DOHH2 (cell line): ENCODE data around the gene KRT77.

Experiments used
- H3F3A ChIP-seq: fragments of 200-600 bp; sonication (generic), shearing (Covaris generic); 2 replicates; pipeline ENCODE4 v1.6.0; 2016; ENCODE audit warnings: antibody characterized with exemption, mild to moderate bottlenecking; ENCODE audit not compliant: control insufficient read depth, insufficient read depth
- H3K27ac ChIP-seq: fragments of 200-600 bp; sonication (generic); 2 replicates; pipeline ENCODE4 v1.5.1; 2014; ENCODE audit warnings: low read depth, mild to moderate bottlenecking, low read length, moderate library complexity
- H3K27me3 ChIP-seq: fragments of 200-600 bp; sonication (generic); 2 replicates; pipeline ENCODE4 v1.6.1; 2014; ENCODE audit warnings: mild to moderate bottlenecking, low read length, mixed read lengths; ENCODE audit not compliant: control insufficient read depth
- H3K36me3 ChIP-seq: fragments of 200-600 bp; sonication (generic); 2 replicates; pipeline ENCODE4 v1.6.1; 2014; ENCODE audit warnings: mild to moderate bottlenecking, low read length, moderate library complexity, mixed read lengths; ENCODE audit not compliant: control insufficient read depth
- H3K4me1 ChIP-seq: fragments of 200-600 bp; sonication (generic); 2 replicates; pipeline ENCODE4 v1.6.1; 2014; ENCODE audit warnings: mild to moderate bottlenecking, low read length, mixed read lengths; ENCODE audit not compliant: control insufficient read depth
- H3K4me2 ChIP-seq: fragments of 200-600 bp; sonication (generic); 2 replicates; pipeline ENCODE4 v1.6.0; 2014; ENCODE audit warnings: mild to moderate bottlenecking, low read length, moderate library complexity
- H3K4me3 ChIP-seq: fragments of 200-600 bp; sonication (generic); 2 replicates; pipeline ENCODE4 v1.5.1; 2014; ENCODE audit warnings: mild to moderate bottlenecking, low read length, mixed read lengths
- H3K79me2 ChIP-seq: fragments of 200-600 bp; sonication (generic); 2 replicates; pipeline ENCODE4 v1.6.1; 2014; ENCODE audit warnings: mild to moderate bottlenecking, low read length, mixed read lengths; ENCODE audit not compliant: control insufficient read depth
- H3K9me2 ChIP-seq: fragments of 200-600 bp; sonication (generic); replicated peaks from 2 replicates; pipeline ENCODE4 v1.6.1; 2014; ENCODE audit warnings: mild to moderate bottlenecking, low read length, mixed read lengths; ENCODE audit not compliant: control insufficient read depth
- H3K9me3 ChIP-seq: fragments of 200-600 bp; sonication (generic); 2 replicates; pipeline ENCODE4 v1.6.1; 2014; ENCODE audit warnings: antibody characterized with exemption, low read length, mixed read lengths; ENCODE audit not compliant: control insufficient read depth, insufficient read depth
- H4K20me1 ChIP-seq: fragments of 200-600 bp; sonication (generic); 2 replicates; pipeline ENCODE4 v1.6.0; 2014; ENCODE audit warnings: low read depth, mild to moderate bottlenecking, antibody characterized with exemption, low read length, moderate library complexity; ENCODE audit not compliant: control insufficient read depth, insufficient read depth
- EZH2phosphoT487 ChIP-seq: fragments of 200-600 bp; sonication (generic); IDR thresholded peaks from 2 replicates; pipeline ENCODE4 v1.6.1; 2017; ENCODE audit warnings: borderline replicate concordance, mild to moderate bottlenecking, antibody characterized with exemption, low read length, moderate library complexity, mixed read lengths
- TF ChIP-seq, protein P1 (sequence below): fragments of 200-600 bp; sonication (generic); IDR thresholded peaks from one replicate; pipeline ENCODE4 v1.5.1; 2014; ENCODE audit warnings: antibody characterized with exemption, mild to moderate bottlenecking, low read depth, low read length; ENCODE audit not compliant: poor library complexity, severe bottlenecking

The KRT77 gene

DNA sequence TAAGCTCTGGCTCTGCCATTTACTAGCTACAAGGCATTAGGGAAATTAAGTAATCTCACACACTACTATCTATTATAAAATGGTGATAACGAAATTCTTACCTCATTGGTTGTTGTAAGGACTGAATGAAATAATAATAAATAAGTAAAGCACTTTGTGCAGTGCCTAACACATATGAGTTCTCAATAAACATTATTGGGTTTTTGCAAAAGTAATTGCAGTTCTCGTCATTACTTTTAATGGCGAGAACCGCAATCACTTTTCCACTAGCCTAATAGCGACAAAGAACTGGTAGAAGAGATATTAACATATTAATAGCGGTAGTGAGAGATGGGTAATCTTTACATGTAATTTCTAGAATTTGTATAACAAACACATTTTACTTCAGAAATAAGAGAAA, 9.2 kb downstream of the KRT77 start:
- no peaks in the 10 kb centered on the region for H3K4me1 ChIP-seq
- H3K9me3 ChIP-seq = no peaks in the 10 kb centered on the region
- H3K79me2 ChIP-seq = no peaks in the 10 kb centered on the region
- H3F3A ChIP-seq = no peaks in the 10 kb centered on the region
- no peak for TF ChIP-seq EZH2phosphoT487
- TF ChIP-seq, protein P1, sequence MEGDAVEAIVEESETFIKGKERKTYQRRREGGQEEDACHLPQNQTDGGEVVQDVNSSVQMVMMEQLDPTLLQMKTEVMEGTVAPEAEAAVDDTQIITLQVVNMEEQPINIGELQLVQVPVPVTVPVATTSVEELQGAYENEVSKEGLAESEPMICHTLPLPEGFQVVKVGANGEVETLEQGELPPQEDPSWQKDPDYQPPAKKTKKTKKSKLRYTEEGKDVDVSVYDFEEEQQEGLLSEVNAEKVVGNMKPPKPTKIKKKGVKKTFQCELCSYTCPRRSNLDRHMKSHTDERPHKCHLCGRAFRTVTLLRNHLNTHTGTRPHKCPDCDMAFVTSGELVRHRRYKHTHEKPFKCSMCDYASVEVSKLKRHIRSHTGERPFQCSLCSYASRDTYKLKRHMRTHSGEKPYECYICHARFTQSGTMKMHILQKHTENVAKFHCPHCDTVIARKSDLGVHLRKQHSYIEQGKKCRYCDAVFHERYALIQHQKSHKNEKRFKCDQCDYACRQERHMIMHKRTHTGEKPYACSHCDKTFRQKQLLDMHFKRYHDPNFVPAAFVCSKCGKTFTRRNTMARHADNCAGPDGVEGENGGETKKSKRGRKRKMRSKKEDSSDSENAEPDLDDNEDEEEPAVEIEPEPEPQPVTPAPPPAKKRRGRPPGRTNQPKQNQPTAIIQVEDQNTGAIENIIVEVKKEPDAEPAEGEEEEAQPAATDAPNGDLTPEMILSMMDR = no peak
- no peak overlapping the region for H3K27ac ChIP-seq
- H3K36me3 ChIP-seq = no peaks in the 10 kb centered on the region
- no peaks in the 10 kb centered on the region for H4K20me1 ChIP-seq
- no peak overlapping the region for H3K4me3 ChIP-seq
- H3K4me2 ChIP-seq = no peak overlapping the region
- no peaks in the 10 kb centered on the region for H3K9me2 ChIP-seq
- H3K27me3 ChIP-seq = peaks cover 39% of the 10 kb centered on the region

DNA sequence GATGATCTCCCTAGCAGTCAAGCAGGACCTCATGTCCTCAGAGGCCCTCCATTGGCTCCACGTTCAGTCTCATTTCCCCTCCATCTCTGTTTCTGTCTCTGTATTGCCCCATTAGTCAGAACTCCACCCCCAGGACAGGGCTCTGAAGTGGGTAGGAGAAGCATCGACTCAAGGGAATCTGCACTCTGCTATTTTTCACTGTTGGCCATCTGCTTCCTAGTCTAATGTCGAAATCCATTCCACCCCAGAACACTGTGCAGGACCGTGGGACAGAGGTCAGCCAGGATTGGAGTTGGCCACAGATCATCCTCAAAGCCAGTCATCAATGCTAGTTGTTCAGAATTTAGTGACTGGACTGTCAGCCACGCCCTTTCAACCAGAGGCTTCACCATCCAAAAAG, 10.1 kb downstream of the KRT77 start:
- Histone ChIP-seq H3K9me3 (no peaks in the 10 kb centered on the region), H3K4me2 (no peak overlapping the region), H3K4me1 (no peaks in the 10 kb centered on the region), H3K27ac (no peak overlapping the region), H3K36me3 (no peaks in the 10 kb centered on the region), H3K79me2 (no peaks in the 10 kb centered on the region), H3K4me3 (no peak overlapping the region), H3K27me3 (peaks cover 42% of the 10 kb centered on the region), H4K20me1 (no peaks in the 10 kb centered on the region), H3K9me2 (no peaks in the 10 kb centered on the region), H3F3A (no peaks in the 10 kb centered on the region)
- TF ChIP-seq, protein P1 = no peak
- TF ChIP-seq EZH2phosphoT487 = no peak

DNA sequence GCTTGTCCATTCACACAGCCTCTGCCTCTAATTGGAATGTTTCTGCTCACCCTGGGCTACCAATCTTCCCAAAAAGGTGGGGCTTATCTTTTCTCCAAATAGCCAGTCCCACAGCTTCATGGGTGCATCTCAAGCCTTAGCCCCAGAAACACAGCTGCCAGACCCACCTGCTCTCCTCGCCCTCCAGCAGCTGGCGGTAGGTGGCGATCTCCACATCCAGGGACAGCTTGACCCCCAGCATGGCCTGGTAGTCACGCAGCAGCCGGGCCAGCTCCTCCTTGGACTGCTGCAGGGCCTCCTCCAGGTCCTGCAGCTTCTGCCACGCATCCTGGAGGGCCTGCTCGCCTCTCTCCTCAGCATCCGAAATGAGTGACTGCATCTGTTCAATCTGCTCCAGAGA, 11.1 kb downstream of the KRT77 start:
- H3K4me2 ChIP-seq = no peak overlapping the region
- no peaks in the 10 kb centered on the region for H3F3A ChIP-seq
- H3K79me2 ChIP-seq = no peaks in the 10 kb centered on the region
- H3K27ac ChIP-seq = no peak overlapping the region
- TF ChIP-seq, protein P1 = no peak
- no peak for TF ChIP-seq EZH2phosphoT487
- no peak overlapping the region for H3K4me3 ChIP-seq
- H3K4me1 ChIP-seq = no peaks in the 10 kb centered on the region
- no peaks in the 10 kb centered on the region for H3K9me2 ChIP-seq
- H3K36me3 ChIP-seq = no peaks in the 10 kb centered on the region
- H3K9me3 ChIP-seq = no peaks in the 10 kb centered on the region
- peaks cover 42% of the 10 kb centered on the region for H3K27me3 ChIP-seq
- H4K20me1 ChIP-seq = no peaks in the 10 kb centered on the region

DNA sequence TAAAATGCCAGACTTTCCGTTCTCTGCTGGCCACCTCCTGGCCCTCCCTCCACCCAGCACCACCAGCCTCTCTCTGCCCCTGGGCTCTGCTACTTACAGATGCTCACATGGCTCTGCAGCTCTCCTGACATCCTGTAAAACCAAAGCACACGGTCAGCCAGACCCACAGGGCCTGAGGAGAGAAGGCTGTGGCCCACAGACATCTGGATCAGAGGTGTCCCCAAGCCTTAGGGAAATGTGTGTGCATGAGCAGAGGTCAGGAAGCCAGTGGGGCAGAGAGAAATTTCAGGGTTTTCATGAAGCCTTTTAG, 11.5 kb downstream of the KRT77 start:
- H3K4me2 ChIP-seq = no peak overlapping the region
- no peaks in the 10 kb centered on the region for H3F3A ChIP-seq
- H4K20me1 ChIP-seq = no peaks in the 10 kb centered on the region
- peaks cover 43% of the 10 kb centered on the region for H3K27me3 ChIP-seq
- H3K27ac ChIP-seq = no peak overlapping the region
- TF ChIP-seq, protein P1 = no peak
- TF ChIP-seq EZH2phosphoT487 = no peak
- H3K4me3 ChIP-seq = no peak overlapping the region
- H3K9me2 ChIP-seq = no peaks in the 10 kb centered on the region
- no peaks in the 10 kb centered on the region for H3K4me1 ChIP-seq
- no peaks in the 10 kb centered on the region for H3K9me3 ChIP-seq
- H3K79me2 ChIP-seq = no peaks in the 10 kb centered on the region
- H3K36me3 ChIP-seq = no peaks in the 10 kb centered on the region
